ENCODE results near the gene RPL10A. TPM values are rescaled to one million over a fixed set of nuclear protein-coding genes. Genes with fewer than 3 reads are reported as not detected.

RPL10A gene
- total RNA-seq, 2 experiments from 2014 or later: 1,581 to 2,643 TPM

- DNase-seq (ENCODE audit: low spot score): no peak
- no TSS peak for BruUV-seq (replicated peaks)
- CTCF ChIA-PET (ENCODE audit: unreplicated experiment): no interaction called here
- Histone ChIP-seq H3K4me3 (ENCODE audit: low read depth, low read length, poor library complexity, severe bottlenecking) (no peak overlapping the region), H3K4me2 (ENCODE audit: low read length) (no peak overlapping the region), H3K4me1 (ENCODE audit: insufficient read depth, low read length, poor library complexity, severe bottlenecking) (peaks cover 6% of the 10 kb centered on the region), H2AFZ (ENCODE audit: low read length) (no peak overlapping the region), H3K27ac (ENCODE audit: low read depth, low read length, poor library complexity, severe bottlenecking) (no peak overlapping the region), H3K36me3 (ENCODE audit: insufficient read depth, low read length) (no peaks in the 10 kb centered on the region), H3K9me3 (ENCODE audit: low read length) (no peaks in the 10 kb centered on the region), H4K20me1 (ENCODE audit: insufficient read depth, low read length) (no peaks in the 10 kb centered on the region), H3K9me2 (ENCODE audit: insufficient read depth, low read length) (no peaks in the 10 kb centered on the region), H3K79me2 (ENCODE audit: insufficient read depth, low read depth, low read length) (no peaks in the 10 kb centered on the region)
- TF ChIP-seq EZH2phosphoT487 (IDR thresholded peaks at IDR 0.05; ENCODE audit: borderline replicate concordance, low read depth, low read length) (no peak), CTCF (conservative IDR thresholded peaks at IDR 0.05; ENCODE audit: low read length) (no peak)
- POLR2A ChIA-PET: interaction anchor here (0.5 kb wide), 1 partner anchor 18 kb away, joined by 3 read pairs; no protein-coding TSS in a partner anchor
- intact Hi-C loops (cut with micrococcal nuclease; ENCODE audit: unreplicated experiment): no loop called here
Observed at GRCh38 chr6:35491558-35492257, 23.5 kb downstream of the RPL10A start.

- TF ChIP-seq CTCF (conservative IDR thresholded peaks at IDR 0.05; ENCODE audit: low read length): no peak
- TF ChIP-seq EZH2phosphoT487 (IDR thresholded peaks at IDR 0.05; ENCODE audit: borderline replicate concordance, low read depth, low read length): no peak
- no peaks in the 10 kb centered on the region for H3K9me2 ChIP-seq (ENCODE audit: insufficient read depth, low read length)
- no TSS peak for BruUV-seq (replicated peaks)
- POLR2A ChIA-PET: interaction anchor here (0.5 kb wide), 1 partner anchor 19 kb away, joined by 3 read pairs; no protein-coding TSS in a partner anchor
- H3K79me2 ChIP-seq (ENCODE audit: insufficient read depth, low read depth, low read length): no peaks in the 10 kb centered on the region
- no peak overlapping the region for H3K27ac ChIP-seq (ENCODE audit: low read depth, low read length, poor library complexity, severe bottlenecking)
- CTCF ChIA-PET (ENCODE audit: unreplicated experiment): no interaction called here
- intact Hi-C loops (cut with micrococcal nuclease; ENCODE audit: unreplicated experiment): no loop called here
- no peaks in the 10 kb centered on the region for H3K9me3 ChIP-seq (ENCODE audit: low read length)
- no peaks in the 10 kb centered on the region for H4K20me1 ChIP-seq (ENCODE audit: insufficient read depth, low read length)
- H3K36me3 ChIP-seq (ENCODE audit: insufficient read depth, low read length): no peaks in the 10 kb centered on the region
- no peak overlapping the region for H2AFZ ChIP-seq (ENCODE audit: low read length)
- H3K4me1 ChIP-seq (ENCODE audit: insufficient read depth, low read length, poor library complexity, severe bottlenecking): peaks cover 8% of the 10 kb centered on the region
- no peak overlapping the region for H3K4me2 ChIP-seq (ENCODE audit: low read length)
- DNase-seq (ENCODE audit: low spot score): no peak
- H3K4me3 ChIP-seq (ENCODE audit: low read depth, low read length, poor library complexity, severe bottlenecking): no peak overlapping the region
Observed at GRCh38 chr6:35492258-35492973, 24.2 kb downstream of the RPL10A start.

DNA sequence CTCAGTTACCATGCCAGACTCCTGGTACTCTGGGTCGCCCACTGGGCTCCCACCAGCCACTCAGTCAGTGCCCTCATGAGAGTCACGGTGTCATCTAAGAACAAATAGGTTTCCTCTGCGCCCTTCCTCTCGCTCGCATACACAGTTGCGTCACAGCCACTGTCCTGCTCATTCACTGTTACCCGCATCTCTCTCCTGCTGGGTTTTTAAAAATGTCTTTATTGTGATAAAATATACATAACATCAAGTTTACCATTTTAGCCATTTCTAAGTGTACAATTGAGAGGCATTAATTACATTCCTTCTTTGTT is 24.7 kb downstream of the RPL10A start:
- Histone ChIP-seq H3K79me2 (ENCODE audit: insufficient read depth, low read depth, low read length) (no peaks in the 10 kb centered on the region), H3K36me3 (ENCODE audit: insufficient read depth, low read length) (no peaks in the 10 kb centered on the region), H3K27ac (ENCODE audit: low read depth, low read length, poor library complexity, severe bottlenecking) (no peak overlapping the region), H3K4me1 (ENCODE audit: insufficient read depth, low read length, poor library complexity, severe bottlenecking) (peaks cover 13% of the 10 kb centered on the region), H2AFZ (ENCODE audit: low read length) (no peak overlapping the region), H4K20me1 (ENCODE audit: insufficient read depth, low read length) (no peaks in the 10 kb centered on the region), H3K4me3 (ENCODE audit: low read depth, low read length, poor library complexity, severe bottlenecking) (no peak overlapping the region), H3K4me2 (ENCODE audit: low read length) (no peak overlapping the region), H3K9me3 (ENCODE audit: low read length) (no peaks in the 10 kb centered on the region), H3K9me2 (ENCODE audit: insufficient read depth, low read length) (no peaks in the 10 kb centered on the region)
- POLR2A ChIA-PET: no interaction called here
- TF ChIP-seq EZH2phosphoT487 (IDR thresholded peaks at IDR 0.05; ENCODE audit: borderline replicate concordance, low read depth, low read length) (no peak), CTCF (conservative IDR thresholded peaks at IDR 0.05; ENCODE audit: low read length) (no peak)
- DNase-seq (ENCODE audit: low spot score): no peak
- intact Hi-C loops (cut with micrococcal nuclease; ENCODE audit: unreplicated experiment): no loop called here
- CTCF ChIA-PET (ENCODE audit: unreplicated experiment): no interaction called here
- no TSS peak for BruUV-seq (replicated peaks)
